WTC11 (cell line): ENCODE results near the gene HSPA4.

Experiments
- ATF3 ChIP-seq: sonication (generic); formaldehyde crosslinking; conservative IDR thresholded peaks from 2 replicates; pipeline ENCODE4 v1.8.1; 2022; ENCODE audit warnings: mild to moderate bottlenecking, missing genetic modification reagents
- CREB1 ChIP-seq: sonication (generic); formaldehyde crosslinking; IDR thresholded peaks from 2 replicates; pipeline ENCODE4 v1.8.0; 2023; ENCODE audit warnings: mild to moderate bottlenecking, missing genetic modification reagents
- KAT7 ChIP-seq: sonication (generic); formaldehyde crosslinking; IDR thresholded peaks from 2 replicates; pipeline ENCODE4 v1.8.1; 2023; ENCODE audit warnings: missing genetic modification reagents, mild to moderate bottlenecking, borderline replicate concordance
- NR1H2 ChIP-seq: sonication (generic); formaldehyde crosslinking; IDR thresholded peaks from 2 replicates; pipeline ENCODE4 v1.9.0; 2021; ENCODE audit warnings: mild to moderate bottlenecking, moderate library complexity, missing genetic modification reagents
- PREB ChIP-seq: sonication (generic); formaldehyde crosslinking; IDR thresholded peaks from 2 replicates; pipeline ENCODE4 v1.8.1; 2022; ENCODE audit warnings: mild to moderate bottlenecking, missing genetic modification reagents, moderate library complexity, borderline replicate concordance
- RELA ChIP-seq: sonication (generic); formaldehyde crosslinking; IDR thresholded peaks from 2 replicates; pipeline ENCODE4 v1.8.1; 2022; ENCODE audit warnings: missing genetic modification reagents, mild to moderate bottlenecking, borderline replicate concordance
- SMAD3 ChIP-seq: sonication (generic); formaldehyde crosslinking; IDR thresholded peaks from 2 replicates; pipeline ENCODE4 v1.8.0; 2022; ENCODE audit warnings: missing genetic modification reagents, mild to moderate bottlenecking, borderline replicate concordance
- STAT6 ChIP-seq: sonication (generic); formaldehyde crosslinking; conservative IDR thresholded peaks from 2 replicates; pipeline ENCODE4 v1.8.1; 2023; ENCODE audit warnings: mild to moderate bottlenecking, low read depth, missing genetic modification reagents, moderate library complexity
- ZBTB21 ChIP-seq: sonication (generic); formaldehyde crosslinking; IDR thresholded peaks from 2 replicates; pipeline ENCODE4 v1.8.1; 2023; ENCODE audit warnings: mild to moderate bottlenecking, missing genetic modification reagents, borderline replicate concordance
- ZNF423 ChIP-seq: fragments of 250-450 bp; sonication (Bioruptor Pico); IDR thresholded peaks from 2 replicates; pipeline ENCODE4 v2.1.2; 2022; ENCODE audit warnings: mild to moderate bottlenecking, moderate library complexity
- TF ChIP-seq, protein P1 (sequence below): fragments of 200-600 bp; IDR thresholded peaks from 2 replicates; pipeline ENCODE4 v1.8.0; 2022; ENCODE audit warnings: antibody characterized with exemption
- TF ChIP-seq, protein P2 (sequence below): sonication (generic); formaldehyde crosslinking; IDR thresholded peaks from 2 replicates; pipeline ENCODE4 v1.8.0; 2022; ENCODE audit warnings: mild to moderate bottlenecking, missing genetic modification reagents
- TF ChIP-seq, protein P3 (sequence below): sonication (generic); formaldehyde crosslinking; IDR thresholded peaks from 2 replicates; pipeline ENCODE4 v1.8.0; 2022; ENCODE audit warnings: mild to moderate bottlenecking, missing genetic modification reagents

GRCh38 chr5:133075572-133076536 is 24.0 kb downstream of the HSPA4 start:
- TF ChIP-seq CREB1 (CRISPR knock-in tag) (no peak), NR1H2 (CRISPR knock-in tag) (no peak), SMAD3 (CRISPR knock-in tag) (no peak), STAT6 (CRISPR knock-in tag) (no peak), ZBTB21 (CRISPR knock-in tag) (no peak), KAT7 (CRISPR knock-in tag) (no peak), ZNF423 (no peak), PREB (CRISPR knock-in tag) (no peak), RELA (no peak), ATF3 (CRISPR knock-in tag) (no peak)
- TF ChIP-seq, protein P1, sequence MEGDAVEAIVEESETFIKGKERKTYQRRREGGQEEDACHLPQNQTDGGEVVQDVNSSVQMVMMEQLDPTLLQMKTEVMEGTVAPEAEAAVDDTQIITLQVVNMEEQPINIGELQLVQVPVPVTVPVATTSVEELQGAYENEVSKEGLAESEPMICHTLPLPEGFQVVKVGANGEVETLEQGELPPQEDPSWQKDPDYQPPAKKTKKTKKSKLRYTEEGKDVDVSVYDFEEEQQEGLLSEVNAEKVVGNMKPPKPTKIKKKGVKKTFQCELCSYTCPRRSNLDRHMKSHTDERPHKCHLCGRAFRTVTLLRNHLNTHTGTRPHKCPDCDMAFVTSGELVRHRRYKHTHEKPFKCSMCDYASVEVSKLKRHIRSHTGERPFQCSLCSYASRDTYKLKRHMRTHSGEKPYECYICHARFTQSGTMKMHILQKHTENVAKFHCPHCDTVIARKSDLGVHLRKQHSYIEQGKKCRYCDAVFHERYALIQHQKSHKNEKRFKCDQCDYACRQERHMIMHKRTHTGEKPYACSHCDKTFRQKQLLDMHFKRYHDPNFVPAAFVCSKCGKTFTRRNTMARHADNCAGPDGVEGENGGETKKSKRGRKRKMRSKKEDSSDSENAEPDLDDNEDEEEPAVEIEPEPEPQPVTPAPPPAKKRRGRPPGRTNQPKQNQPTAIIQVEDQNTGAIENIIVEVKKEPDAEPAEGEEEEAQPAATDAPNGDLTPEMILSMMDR, result no peak
- TF ChIP-seq, protein P2, sequence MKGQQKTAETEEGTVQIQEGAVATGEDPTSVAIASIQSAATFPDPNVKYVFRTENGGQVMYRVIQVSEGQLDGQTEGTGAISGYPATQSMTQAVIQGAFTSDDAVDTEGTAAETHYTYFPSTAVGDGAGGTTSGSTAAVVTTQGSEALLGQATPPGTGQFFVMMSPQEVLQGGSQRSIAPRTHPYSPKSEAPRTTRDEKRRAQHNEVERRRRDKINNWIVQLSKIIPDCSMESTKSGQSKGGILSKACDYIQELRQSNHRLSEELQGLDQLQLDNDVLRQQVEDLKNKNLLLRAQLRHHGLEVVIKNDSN, result no peak
- TF ChIP-seq, protein P3, sequence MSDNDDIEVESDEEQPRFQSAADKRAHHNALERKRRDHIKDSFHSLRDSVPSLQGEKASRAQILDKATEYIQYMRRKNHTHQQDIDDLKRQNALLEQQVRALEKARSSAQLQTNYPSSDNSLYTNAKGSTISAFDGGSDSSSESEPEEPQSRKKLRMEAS (CRISPR knock-in tag), result no peak
